HepG2 (cell line): ENCODE results near the gene GPSM1. TPM values are rescaled to one million over a fixed set of nuclear protein-coding genes. Genes with fewer than 3 reads are reported as not detected.

Experiments used
- CREB1 ChIP-seq, 2 experiments: fragments of 450-650 bp in 1 of 2; IDR thresholded peaks; 2 replicates each; pipeline ENCODE4 v1.6.1; 2016 to 2017; ENCODE audit warnings: control low read depth in 1 of 2, mild to moderate bottlenecking in 1 of 2, missing compliant biosample characterization in 1 of 2, missing genetic modification characterization in 1 of 2
- DBP ChIP-seq: sonication (generic); formaldehyde crosslinking; IDR thresholded peaks from 2 replicates; pipeline ENCODE4 v1.4.0; 2020; ENCODE audit warnings: missing genetic modification reagents; ENCODE audit errors: not compliant biosample characterization
- ELF1 ChIP-seq: sonication (generic); formaldehyde crosslinking; IDR thresholded peaks from 2 replicates; pipeline ENCODE4 v1.4.0; 2020; ENCODE audit warnings: missing genetic modification reagents
- ERF ChIP-seq: IDR thresholded peaks from 2 replicates; pipeline ENCODE4 v1.6.1; 2018; ENCODE audit warnings: missing biosample characterization, missing genetic modification reagents
- FOXK1 ChIP-seq: sonication (generic); formaldehyde crosslinking; IDR thresholded peaks from 2 replicates; pipeline ENCODE4 v1.4.0; 2020; ENCODE audit warnings: low read depth, missing genetic modification reagents, borderline replicate concordance
- HIVEP1 ChIP-seq: sonication (generic); formaldehyde crosslinking; IDR thresholded peaks from 2 replicates; pipeline ENCODE4 v1.4.0; 2020; ENCODE audit warnings: mild to moderate bottlenecking, missing genetic modification reagents
- HNF4A ChIP-seq: sonication (generic); formaldehyde crosslinking; IDR thresholded peaks from 2 replicates; pipeline ENCODE4 v1.4.0; 2020; ENCODE audit warnings: missing genetic modification reagents
- HNRNPLL ChIP-seq: fragments of 200-400 bp; formaldehyde crosslinking; IDR thresholded peaks from 2 replicates; pipeline ENCODE4 v1.6.1; 2017; ENCODE audit warnings: mild to moderate bottlenecking, low read depth, low read length; ENCODE audit not compliant: poor library complexity, severe bottlenecking
- HNRNPUL1 ChIP-seq: fragments of 200-400 bp; formaldehyde crosslinking; IDR thresholded peaks from 2 replicates; pipeline ENCODE4 v1.6.1; 2017; ENCODE audit warnings: low read depth, mild to moderate bottlenecking, low read length, moderate library complexity
- KDM4B ChIP-seq: sonication (generic); formaldehyde crosslinking; IDR thresholded peaks from 2 replicates; pipeline ENCODE4 v1.4.0; 2020; ENCODE audit warnings: missing genetic modification reagents
- LCORL ChIP-seq, 2 experiments: fragments of 450-650 bp in 1 of 2; sonication (generic) in 1 of 2; formaldehyde crosslinking in 1 of 2; IDR thresholded peaks; 2 replicates each; pipeline versions ENCODE4 v1.5.0 to v1.6.1; 2017 to 2020; ENCODE audit warnings: antibody characterized with exemption in 1 of 2, missing genetic modification reagents in 1 of 2
- MAFG ChIP-seq: sonication (generic); formaldehyde crosslinking; IDR thresholded peaks from 2 replicates; pipeline ENCODE4 v1.5.1; 2020; ENCODE audit warnings: mild to moderate bottlenecking, missing genetic modification reagents
- MIER3 ChIP-seq: IDR thresholded peaks from 2 replicates; pipeline ENCODE4 v1.6.1; 2016; ENCODE audit warnings: missing compliant biosample characterization, borderline replicate concordance
- NR2C2 ChIP-seq: sonication (generic); formaldehyde crosslinking; IDR thresholded peaks from 2 replicates; pipeline ENCODE4 v1.4.0; 2020; ENCODE audit warnings: missing genetic modification reagents, mild to moderate bottlenecking, moderate library complexity, borderline replicate concordance
- PITX1 ChIP-seq: sonication (generic); formaldehyde crosslinking; IDR thresholded peaks from 2 replicates; pipeline ENCODE4 v1.5.1; 2020; ENCODE audit warnings: mild to moderate bottlenecking, missing genetic modification reagents
- RCOR2 ChIP-seq: IDR thresholded peaks from 2 replicates; pipeline ENCODE4 v1.6.1; 2016; ENCODE audit warnings: missing biosample characterization, missing genetic modification reagents
- RNF2 ChIP-seq: fragments of 450-650 bp; conservative IDR thresholded peaks from 2 replicates; pipeline ENCODE4 v1.6.1; 2016; ENCODE audit warnings: low read depth
- SAP130 ChIP-seq: IDR thresholded peaks from 2 replicates; pipeline ENCODE4 v1.6.1; 2016; ENCODE audit warnings: low read depth
- STAT5B ChIP-seq: sonication (generic); formaldehyde crosslinking; IDR thresholded peaks from 2 replicates; pipeline ENCODE4 v1.4.0; 2020; ENCODE audit warnings: missing genetic modification reagents
- ZIK1 ChIP-seq: sonication (generic); formaldehyde crosslinking; IDR thresholded peaks from 2 replicates; pipeline ENCODE4 v1.5.0; 2020; ENCODE audit warnings: mild to moderate bottlenecking, low read depth, missing genetic modification reagents, borderline replicate concordance
- ZNF296 ChIP-seq: sonication (generic); formaldehyde crosslinking; conservative IDR thresholded peaks from 2 replicates; pipeline ENCODE4 v1.5.0; 2020; ENCODE audit warnings: mild to moderate bottlenecking, missing genetic modification reagents
- ZNF652 ChIP-seq: IDR thresholded peaks from 2 replicates; pipeline ENCODE4 v1.6.1; 2016; ENCODE audit warnings: low read depth, borderline replicate concordance
- ZNF687 ChIP-seq: sonication (generic); formaldehyde crosslinking; IDR thresholded peaks from 2 replicates; pipeline ENCODE4 v1.5.1; 2020; ENCODE audit warnings: mild to moderate bottlenecking, missing genetic modification reagents, moderate library complexity
- ZNF740 ChIP-seq: sonication (generic); formaldehyde crosslinking; IDR thresholded peaks from 2 replicates; pipeline ENCODE4 v1.4.0; 2020; ENCODE audit warnings: missing genetic modification reagents
- ZNF772 ChIP-seq: sonication (generic); formaldehyde crosslinking; IDR thresholded peaks from 2 replicates; pipeline ENCODE4 v1.5.0; 2020; ENCODE audit warnings: mild to moderate bottlenecking, missing genetic modification reagents
- polyA plus RNA-seq, 8 experiments: library from polyadenylated mRNA; depleted of rRNA in 3 of 8; stranded (reverse) in 7 of 8; unstranded in 1 of 8; fragments of >200 nt; fragmentation: Illumina TruSeq in 4 of 8; extraction: Trizol in 4 of 8; gene quantifications; 2 replicates each; pipeline versions ENCODE4 v1.2.1 to v1.2.3, GENCODE V29; 2011 to 2016; ENCODE audit warnings: low read depth in 4 of 8, missing spikeins in 1 of 8, mixed read lengths in 1 of 8; ENCODE audit not compliant: insufficient read depth in 1 of 8
- total RNA-seq, 5 experiments: library from RNA; depleted of rRNA; stranded (reverse); fragments of >200 nt; fragmentation: Illumina TruSeq; extraction: Trizol; gene quantifications; 2 replicates each; pipeline ENCODE4 v1.2.3, GENCODE V29; 2016; ENCODE audit warnings: low read depth in 1 of 5

GPSM1 gene
- total and polyA plus RNA-seq, 2 of the 13 experiments (the other 11 are each of a cell fraction or from before 2014, with no cell fraction given): 1.0 to 2.4 TPM

GRCh38 chr9:136331556-136332481, 4.5 kb downstream of the GPSM1 start (continued):
- TF ChIP-seq LCORL (IDR thresholded peaks at IDR 0.05) (no peak), LCORL (CRISPR knock-in tag; IDR thresholded peaks at IDR 0.05) (peak; percentile 70; the same call in 1 of the 2 replicates), MAFG (CRISPR knock-in tag) (no peak), DBP (CRISPR knock-in tag) (no peak), ZIK1 (CRISPR knock-in tag) (no peak), ZNF772 (CRISPR knock-in tag) (no peak), ELF1 (CRISPR knock-in tag) (no peak), RCOR2 (no peak), MIER3 (no peak), HNF4A (CRISPR knock-in tag) (peak; percentile 62), HNRNPUL1 (no peak), STAT5B (CRISPR knock-in tag) (no peak), ZNF652 (no peak), ERF (no peak), FOXK1 (CRISPR knock-in tag) (no peak), KDM4B (CRISPR knock-in tag) (no peak), PITX1 (CRISPR knock-in tag) (peak; percentile 83), ZNF740 (CRISPR knock-in tag) (no peak), ZNF296 (CRISPR knock-in tag) (no peak), RNF2 (no peak), SAP130 (peak; percentile 26; the same call in 1 of the 2 replicates), HIVEP1 (peak; percentile 89), ZNF687 (CRISPR knock-in tag) (peak; percentile 54), HNRNPLL (no peak), NR2C2 (peak; percentile 81), CREB1 (IDR thresholded peaks at IDR 0.05) (no peak), CREB1 (CRISPR knock-in tag; IDR thresholded peaks at IDR 0.05) (no peak)
